ENCODE measurements around the gene IGF1R.

- TF ChIP-seq CTCF (IDR thresholded peaks at IDR 0.05) = no peak
- TF ChIP-seq POLR2AphosphoS5 (IDR thresholded peaks at IDR 0.05) = no peak
- no peak for TF ChIP-seq EP300 (IDR thresholded peaks at IDR 0.05)
- no peak for TF ChIP-seq POLR2A (IDR thresholded peaks at IDR 0.05)
Observed at GRCh38 chr15:98844261-98844660, 195.9 kb downstream of the IGF1R start.
